Activated T-cell treated with anti-CD3 and anti-CD28 coated beads for 1 hour (primary cell): ENCODE data around the gene CCDC197.

Experiments used
- DNase-seq: peaks from one replicate; pipeline ENCODE4 v3.0.0-alpha.2; 2020; ENCODE audit warnings: low read depth

The CCDC197 gene

GRCh38 chr14:94025720-94026119 is 28.6 kb downstream of the CCDC197 start:
- no peak for DNase-seq

DNA sequence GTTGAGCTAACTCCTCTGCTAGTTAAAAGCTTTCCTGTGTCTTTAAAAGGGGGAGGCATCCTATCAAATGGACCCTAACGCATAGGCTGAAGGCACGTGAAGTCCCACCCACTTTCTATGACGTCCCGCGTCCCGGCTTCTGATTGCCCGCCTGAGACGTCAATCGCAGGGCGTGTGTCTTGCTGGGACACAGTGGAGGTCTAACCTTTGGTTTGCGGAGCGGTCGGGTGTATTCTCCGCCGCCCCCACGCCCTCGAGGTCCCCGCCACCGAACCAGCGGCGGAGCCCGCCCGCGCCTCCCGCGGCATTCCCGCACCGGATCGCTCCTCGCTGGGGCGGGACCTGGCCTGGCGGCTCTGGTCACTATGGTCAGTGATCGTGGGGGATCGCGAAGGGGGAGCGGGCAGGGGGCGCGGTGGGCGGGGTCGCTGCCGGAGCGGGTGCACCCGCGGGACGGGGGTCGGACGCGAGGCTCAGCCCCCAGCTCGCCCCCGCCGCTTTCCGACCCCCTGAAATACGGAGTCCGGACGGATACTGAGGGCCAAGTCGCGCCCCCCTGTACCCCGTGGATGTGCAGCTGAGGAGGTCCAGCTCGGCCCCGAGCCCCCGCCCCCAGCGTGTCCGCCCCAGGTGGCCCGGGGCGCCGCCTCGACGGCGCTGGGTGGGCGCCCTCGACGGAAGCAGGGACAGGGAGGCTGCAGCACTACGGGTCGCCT is 29.2 kb downstream of the CCDC197 start, which contains the start of gene OTUB2:
OTUB2 (plus strand) TSS at position 168 of the 716 bp plus-strand sequence; CDS start at position 366, 198 bp downstream.
- DNase-seq, result peak; percentile 92

DNA sequence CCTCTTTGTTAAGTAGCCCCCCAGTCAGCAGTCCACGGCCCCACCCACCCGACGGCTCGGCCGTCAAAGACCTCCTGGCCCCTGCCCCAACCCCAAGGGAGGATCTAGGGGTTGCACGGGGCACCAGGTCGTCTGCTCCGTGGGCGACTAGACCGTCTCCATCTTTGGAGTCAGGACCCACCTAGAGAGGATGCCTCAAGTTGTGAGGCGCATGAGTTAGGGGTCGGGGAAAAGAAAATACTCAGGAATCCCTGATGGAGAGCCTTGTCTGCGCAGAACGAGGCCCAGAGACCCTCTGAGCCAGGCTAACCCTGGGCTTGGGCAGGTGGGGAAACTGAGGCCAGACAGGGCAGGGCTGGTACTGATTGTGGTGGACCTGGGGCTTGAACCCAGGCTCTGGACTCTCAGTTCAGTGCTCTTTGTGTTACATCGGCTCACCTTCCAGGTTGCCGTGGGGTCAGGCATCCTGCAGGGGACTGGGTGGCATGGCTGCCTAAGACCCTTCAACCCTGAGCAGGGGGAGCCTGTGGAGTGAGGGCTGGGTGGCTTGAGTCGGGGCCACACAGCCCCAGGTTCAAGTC is 29.9 kb downstream of the CCDC197 start:
- DNase-seq, result no peak

DNA sequence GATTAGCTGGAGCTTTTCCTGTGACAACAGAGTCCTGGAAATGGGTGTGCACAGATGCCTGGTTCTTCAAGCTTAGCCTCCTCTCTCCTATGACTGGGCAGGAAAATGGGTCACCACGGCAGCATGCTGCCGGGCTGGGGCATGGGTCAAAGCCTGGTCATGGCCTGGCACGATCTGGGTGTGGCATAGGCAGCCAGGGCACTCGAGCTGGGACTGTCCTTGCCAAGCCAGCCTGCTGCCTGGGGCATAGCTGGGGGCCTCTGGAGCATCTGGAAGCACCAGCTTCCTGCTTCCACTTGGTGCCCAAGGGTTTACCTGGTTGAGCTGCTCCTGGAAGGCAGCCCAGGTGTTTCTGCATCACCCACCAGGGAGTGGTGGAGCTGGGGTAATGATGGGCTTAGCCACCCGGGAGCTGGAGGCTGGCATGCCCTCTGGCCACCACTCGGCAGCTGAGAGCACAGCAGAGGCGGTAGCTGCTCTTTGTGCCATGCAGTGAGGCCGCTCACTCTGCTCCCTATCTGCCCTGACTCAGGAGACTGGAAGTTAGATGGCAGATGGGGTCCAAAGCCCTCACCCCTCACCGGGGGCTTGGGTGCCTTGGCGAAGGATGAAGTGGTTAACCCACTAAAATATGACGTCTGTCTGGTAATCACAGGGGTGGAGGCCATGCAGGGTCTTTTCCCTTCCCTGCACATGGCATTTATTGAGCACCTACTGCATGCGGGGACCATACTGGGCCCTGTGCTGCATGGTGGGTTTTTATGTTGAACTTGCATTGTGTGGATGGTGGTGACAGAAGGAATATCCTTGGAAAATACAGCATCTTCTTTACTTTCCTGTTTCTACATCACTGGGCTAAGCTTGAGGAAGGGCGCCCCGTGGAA is 30.7 kb downstream of the CCDC197 start:
- no peak for DNase-seq

DNA sequence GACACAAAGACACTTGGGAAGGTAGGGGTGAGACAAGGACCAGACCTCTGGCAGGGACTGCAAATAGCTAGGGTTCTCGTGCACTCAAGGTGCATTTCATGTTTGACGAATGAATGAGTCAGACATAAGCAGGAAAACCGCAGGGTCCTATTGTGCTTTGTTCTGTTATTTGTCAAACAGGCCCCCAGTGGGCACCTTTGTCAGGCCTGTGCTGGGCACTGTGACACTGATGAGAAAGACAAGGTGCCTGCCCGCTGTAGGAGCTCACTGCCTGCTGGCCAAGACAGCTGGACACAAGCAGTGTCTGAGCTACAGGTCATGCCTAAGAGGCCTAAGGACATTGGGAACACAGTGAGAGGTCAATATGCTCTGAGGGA is 31.3 kb downstream of the CCDC197 start:
- DNase-seq, result no peak

DNA sequence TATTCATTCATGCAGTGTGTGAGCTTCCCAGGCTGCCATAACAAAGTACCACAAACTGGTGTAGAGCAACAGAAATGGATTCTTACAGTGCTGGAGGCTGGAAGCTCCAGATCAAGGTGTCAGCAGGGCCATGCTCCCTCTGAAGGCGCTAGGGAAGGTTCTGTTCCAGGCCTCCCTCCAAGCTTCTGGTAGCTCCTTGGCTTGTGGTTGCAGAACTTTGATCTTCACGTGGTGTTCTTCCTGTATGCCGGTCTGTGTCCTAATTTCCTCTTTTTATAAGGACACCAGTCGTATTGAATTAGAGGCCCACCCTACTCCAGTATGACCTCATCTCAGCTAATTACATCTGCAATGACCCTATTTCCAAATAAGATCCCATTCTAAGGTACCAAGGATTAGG is 32.2 kb downstream of the CCDC197 start:
- DNase-seq, result no peak

- no peak for DNase-seq
Measured at GRCh38 chr14:94029671-94030203, 32.6 kb downstream of the CCDC197 start.

DNA sequence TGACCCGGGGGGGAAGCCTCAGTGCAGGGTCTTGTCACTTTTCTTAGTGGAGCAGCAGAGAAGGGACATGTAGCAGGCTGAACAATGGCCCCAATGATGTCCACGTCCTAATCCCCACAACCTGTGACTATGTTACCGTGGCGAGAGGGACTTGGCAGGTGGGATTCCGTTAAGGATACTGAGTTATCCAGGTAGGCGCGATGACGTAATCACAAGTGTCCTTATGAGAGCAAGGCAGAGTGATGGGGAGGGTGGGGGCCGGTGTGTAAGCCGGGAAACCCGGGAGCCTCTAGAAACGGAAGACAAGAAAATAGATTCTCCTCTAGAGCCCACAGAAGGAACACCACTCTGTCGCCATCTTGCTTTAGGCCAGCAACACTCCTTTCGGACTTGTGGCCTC is 33.5 kb downstream of the CCDC197 start:
- DNase-seq, result no peak

- no peak for DNase-seq
Measured at GRCh38 chr14:94031161-94031882, 34.2 kb downstream of the CCDC197 start.

- no peak for DNase-seq
Measured at GRCh38 chr14:94031883-94032279, 34.8 kb downstream of the CCDC197 start.

DNA sequence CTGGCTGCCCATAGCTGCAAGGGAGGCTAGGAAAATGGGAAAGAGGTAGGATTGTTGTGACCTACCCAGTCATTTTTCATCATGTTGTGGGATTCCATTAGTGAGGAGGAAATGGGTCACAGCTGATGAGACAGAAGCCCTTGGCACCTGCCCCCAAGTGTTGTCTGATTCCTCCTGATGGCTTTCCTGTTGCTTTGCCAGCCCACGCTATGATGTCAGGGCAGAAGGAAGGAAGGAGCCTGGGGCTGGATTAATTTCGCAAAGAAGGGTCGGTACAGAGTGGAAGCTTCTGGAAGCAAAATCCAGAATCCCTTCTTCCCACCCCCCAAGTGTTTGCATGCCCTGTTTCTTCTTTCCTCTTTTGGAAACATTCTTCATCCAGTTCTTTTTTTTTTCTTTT is 37.8 kb downstream of the CCDC197 start:
- no peak for DNase-seq

DNA sequence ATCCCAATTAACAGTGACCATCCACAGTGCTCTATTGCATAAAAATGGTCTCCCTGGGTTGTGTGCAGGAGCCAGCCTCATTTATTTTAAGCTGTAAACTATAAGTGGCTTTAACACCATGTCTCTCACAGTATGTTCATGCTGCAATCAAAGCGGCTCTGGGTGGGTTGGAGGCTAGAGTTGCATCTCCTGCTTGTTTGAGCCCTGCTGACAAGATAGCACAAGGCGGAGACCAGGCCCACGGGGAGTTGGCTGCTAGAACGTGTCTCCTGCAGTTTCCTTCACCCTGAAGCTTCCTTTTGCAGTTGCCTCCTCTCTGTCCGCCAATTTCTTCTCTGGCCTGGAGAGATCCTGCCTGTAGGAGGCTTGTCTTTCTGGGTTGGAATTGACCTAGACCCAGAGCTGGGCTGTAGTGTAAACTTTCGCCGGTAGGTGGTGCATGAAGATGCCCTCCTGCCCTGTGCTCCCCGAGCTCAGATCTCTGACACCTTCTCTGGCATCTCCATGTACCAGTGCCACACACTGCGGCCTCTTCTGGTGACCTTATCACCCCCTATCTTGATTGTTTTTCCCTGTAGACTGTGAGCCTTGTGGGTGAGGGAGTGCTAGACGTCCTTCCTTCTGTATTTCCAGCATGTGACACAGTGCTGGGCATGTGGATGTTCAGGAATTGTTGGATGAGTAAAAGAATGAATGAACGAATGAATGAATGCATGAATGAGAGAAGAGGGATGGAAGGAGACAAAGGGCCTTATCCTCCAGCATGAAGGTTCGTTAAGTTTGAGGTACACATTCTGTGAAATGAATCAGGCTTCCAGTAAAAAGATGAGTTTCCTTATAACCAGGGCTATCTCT is 39.4 kb downstream of the CCDC197 start:
- peak; percentile 66 for DNase-seq

DNA sequence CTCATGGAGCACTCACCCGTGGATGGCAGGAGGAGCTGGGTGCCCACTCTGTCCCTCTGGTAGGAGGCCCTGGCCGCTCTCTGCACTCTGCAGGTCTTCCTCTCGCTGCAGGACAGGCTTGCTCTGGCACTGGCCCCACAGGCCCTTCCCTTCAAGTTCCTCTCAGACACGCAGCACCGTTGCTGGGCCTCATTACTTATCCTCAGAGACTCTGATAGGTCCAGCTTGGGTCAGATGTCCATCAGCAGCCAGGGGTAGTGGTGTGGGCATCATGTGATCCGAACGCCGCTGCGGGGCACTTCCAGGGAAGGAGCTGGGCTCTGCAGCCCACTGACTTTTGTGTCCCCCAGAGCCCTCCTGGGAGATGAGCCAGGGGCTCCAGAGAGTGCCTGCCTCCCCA is 40.9 kb downstream of the CCDC197 start:
- no peak for DNase-seq

GRCh38 chr14:94038510-94038909 is 41.4 kb downstream of the CCDC197 start:
- no peak for DNase-seq

DNA sequence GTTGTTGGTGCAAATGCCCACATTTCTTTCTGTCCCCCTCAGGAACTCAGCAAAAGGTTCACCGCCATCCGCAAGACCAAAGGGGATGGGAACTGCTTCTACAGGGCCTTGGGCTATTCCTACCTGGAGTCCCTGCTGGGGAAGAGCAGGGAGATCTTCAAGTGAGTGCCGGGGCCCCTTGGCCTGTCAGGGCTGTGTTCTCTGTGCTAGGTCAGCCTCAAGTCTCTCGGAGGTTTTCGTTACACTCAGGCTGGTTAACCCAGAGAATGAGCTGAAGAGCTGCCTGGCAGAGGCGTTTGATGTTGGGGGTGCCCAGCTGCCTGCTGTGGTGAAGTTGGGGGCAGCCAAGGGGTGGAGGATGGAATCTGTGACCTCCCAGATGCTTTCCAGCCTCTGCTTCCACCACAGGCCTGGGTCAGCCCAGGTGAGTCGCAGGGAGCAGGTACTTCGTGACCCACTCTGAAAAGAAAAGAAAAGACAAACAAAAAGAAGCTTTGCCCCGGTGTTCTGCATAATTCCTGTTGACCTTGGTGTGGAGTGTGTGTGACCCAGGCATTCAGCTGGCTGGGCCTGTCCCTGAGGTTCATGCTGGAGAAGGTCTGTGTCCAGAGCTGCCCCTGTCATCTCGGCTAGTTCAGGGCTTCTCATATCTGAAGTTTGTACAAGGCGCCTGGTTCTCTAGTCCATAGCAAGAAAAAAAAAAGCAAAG is 42.0 kb downstream of the CCDC197 start:
- DNase-seq, result no peak

- DNase-seq, result no peak
Measured at GRCh38 chr14:94040247-94040646, 43.1 kb downstream of the CCDC197 start.

GRCh38 chr14:94040796-94041195 is 43.7 kb downstream of the CCDC197 start:
- no peak for DNase-seq

- DNase-seq, result no peak
Measured at GRCh38 chr14:94041551-94042346, 44.6 kb downstream of the CCDC197 start.

DNA sequence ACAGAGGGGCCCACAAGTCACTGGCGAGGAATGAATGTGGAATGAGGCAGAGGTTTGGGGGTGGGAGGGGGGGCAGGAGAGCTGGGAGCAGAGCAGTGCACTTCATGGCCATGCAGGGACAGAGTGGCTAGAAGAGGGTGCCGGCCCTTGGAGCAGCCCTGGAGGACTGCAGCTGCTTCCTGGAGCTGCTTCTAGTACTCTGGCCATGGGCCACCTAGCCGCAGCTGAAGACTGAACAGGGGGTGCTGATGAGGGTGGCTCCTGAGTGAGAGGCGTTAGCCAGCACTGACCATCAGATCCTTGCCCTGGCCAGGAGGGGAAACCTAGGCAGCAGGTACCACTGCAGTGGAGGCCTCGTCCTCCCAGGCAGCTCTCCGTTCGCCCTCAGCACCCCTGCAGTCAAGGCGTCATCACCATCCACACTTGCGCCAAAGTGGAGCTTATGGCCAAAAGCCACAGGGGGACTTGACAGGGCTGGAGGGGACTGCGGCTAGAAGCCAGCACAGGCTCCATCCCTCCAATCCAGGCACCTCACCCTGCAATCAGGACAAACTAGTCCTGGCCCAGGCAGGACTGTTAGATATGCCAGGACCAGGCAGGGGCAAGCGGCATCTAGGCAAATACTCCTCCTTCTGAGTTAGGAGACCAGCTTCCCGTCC is 45.5 kb downstream of the CCDC197 start:
- no peak for DNase-seq
